Glutamatergic neuron (in vitro differentiated cells): ENCODE data around the gene TRAK1. TPM values are rescaled to one million over a fixed set of nuclear protein-coding genes. Genes with fewer than 3 reads are reported as not detected.

Source experiments
- DNase-seq: peaks from one replicate; pipeline ENCODE4 v3.0.0; 2022
- H3K27ac Mint-ChIP-seq: one replicate; pipeline ENCODE4 v1.8.0; 2020; ENCODE audit warnings: mild to moderate bottlenecking, mixed read lengths, inconsistent platforms; ENCODE audit not compliant: unreplicated experiment
- H3K27me3 Mint-ChIP-seq: one replicate; pipeline ENCODE4 v1.8.0; 2020; ENCODE audit warnings: mild to moderate bottlenecking, moderate library complexity, mixed read lengths, inconsistent platforms; ENCODE audit not compliant: unreplicated experiment
- H3K36me3 Mint-ChIP-seq: one replicate; pipeline ENCODE4 v1.8.0; 2020; ENCODE audit warnings: mild to moderate bottlenecking, mixed read lengths, inconsistent platforms; ENCODE audit not compliant: unreplicated experiment
- H3K4me1 Mint-ChIP-seq: one replicate; pipeline ENCODE4 v1.8.0; 2020; ENCODE audit warnings: mild to moderate bottlenecking, low read depth, mixed read lengths, inconsistent platforms; ENCODE audit not compliant: unreplicated experiment
- H3K4me3 Mint-ChIP-seq: one replicate; pipeline ENCODE4 v1.8.0; 2020; ENCODE audit warnings: mild to moderate bottlenecking, mixed read lengths, inconsistent platforms; ENCODE audit not compliant: unreplicated experiment
- H3K9me3 Mint-ChIP-seq: one replicate; pipeline ENCODE4 v1.8.0; 2020; ENCODE audit warnings: mild to moderate bottlenecking, moderate library complexity, mixed read lengths, inconsistent platforms; ENCODE audit not compliant: unreplicated experiment
- total RNA-seq: library from RNA; stranded (reverse); fragmentation: NEBNext Ultra II Directional; extraction: Animal tissue kit (Norgen Biotek cat#: 25700); gene quantifications from one replicate; pipeline ENCODE4 v1.2.1, GENCODE V29; 2021; ENCODE audit not compliant: unreplicated experiment
- TF ChIP-seq, protein P1 (sequence below): fragments of 200-600 bp; sonication (generic); IDR thresholded peaks from one replicate; pipeline ENCODE4 v1.5.0; 2021; ENCODE audit not compliant: partially characterized antibody, unreplicated experiment

Gene TRAK1
- total RNA-seq, 1 donor from 2014 or later, result 308 TPM

- TF ChIP-seq, protein P1, sequence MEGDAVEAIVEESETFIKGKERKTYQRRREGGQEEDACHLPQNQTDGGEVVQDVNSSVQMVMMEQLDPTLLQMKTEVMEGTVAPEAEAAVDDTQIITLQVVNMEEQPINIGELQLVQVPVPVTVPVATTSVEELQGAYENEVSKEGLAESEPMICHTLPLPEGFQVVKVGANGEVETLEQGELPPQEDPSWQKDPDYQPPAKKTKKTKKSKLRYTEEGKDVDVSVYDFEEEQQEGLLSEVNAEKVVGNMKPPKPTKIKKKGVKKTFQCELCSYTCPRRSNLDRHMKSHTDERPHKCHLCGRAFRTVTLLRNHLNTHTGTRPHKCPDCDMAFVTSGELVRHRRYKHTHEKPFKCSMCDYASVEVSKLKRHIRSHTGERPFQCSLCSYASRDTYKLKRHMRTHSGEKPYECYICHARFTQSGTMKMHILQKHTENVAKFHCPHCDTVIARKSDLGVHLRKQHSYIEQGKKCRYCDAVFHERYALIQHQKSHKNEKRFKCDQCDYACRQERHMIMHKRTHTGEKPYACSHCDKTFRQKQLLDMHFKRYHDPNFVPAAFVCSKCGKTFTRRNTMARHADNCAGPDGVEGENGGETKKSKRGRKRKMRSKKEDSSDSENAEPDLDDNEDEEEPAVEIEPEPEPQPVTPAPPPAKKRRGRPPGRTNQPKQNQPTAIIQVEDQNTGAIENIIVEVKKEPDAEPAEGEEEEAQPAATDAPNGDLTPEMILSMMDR, result no peak
- H3K4me3 Mint-ChIP-seq, result no peak overlapping the region
- peaks cover 30% of the 10 kb centered on the region for H3K9me3 Mint-ChIP-seq
- H3K36me3 Mint-ChIP-seq, result no peaks in the 10 kb centered on the region
- peaks cover 35% of the 10 kb centered on the region for H3K4me1 Mint-ChIP-seq
- no peak for DNase-seq
- peaks cover 11% of the 10 kb centered on the region for H3K27me3 Mint-ChIP-seq
- H3K27ac Mint-ChIP-seq, result no peak overlapping the region
Measured at GRCh38 chr3:42177801-42178150, 86.6 kb downstream of the TRAK1 start.

- Mint-ChIP-seq H3K9me3 (peaks cover 21% of the 10 kb centered on the region), H3K27ac (peak overlapping the region; percentile 64), H3K4me1 (peaks cover 32% of the 10 kb centered on the region), H3K4me3 (no peak overlapping the region), H3K27me3 (peaks cover 7% of the 10 kb centered on the region), H3K36me3 (no peaks in the 10 kb centered on the region)
- TF ChIP-seq, protein P1, result no peak
- DNase-seq, result no peak
Measured at GRCh38 chr3:42179110-42179725, 88.1 kb downstream of the TRAK1 start.

GRCh38 chr3:42180901-42181300, 89.7 kb downstream of the TRAK1 start:
- H3K27ac Mint-ChIP-seq, result no peak overlapping the region
- no peaks in the 10 kb centered on the region for H3K36me3 Mint-ChIP-seq
- DNase-seq, result no peak
- peaks cover 25% of the 10 kb centered on the region for H3K9me3 Mint-ChIP-seq
- H3K4me1 Mint-ChIP-seq, result peaks cover 24% of the 10 kb centered on the region
- no peak overlapping the region for H3K4me3 Mint-ChIP-seq
- TF ChIP-seq, protein P1, result no peak
- peaks cover 7% of the 10 kb centered on the region for H3K27me3 Mint-ChIP-seq

DNA sequence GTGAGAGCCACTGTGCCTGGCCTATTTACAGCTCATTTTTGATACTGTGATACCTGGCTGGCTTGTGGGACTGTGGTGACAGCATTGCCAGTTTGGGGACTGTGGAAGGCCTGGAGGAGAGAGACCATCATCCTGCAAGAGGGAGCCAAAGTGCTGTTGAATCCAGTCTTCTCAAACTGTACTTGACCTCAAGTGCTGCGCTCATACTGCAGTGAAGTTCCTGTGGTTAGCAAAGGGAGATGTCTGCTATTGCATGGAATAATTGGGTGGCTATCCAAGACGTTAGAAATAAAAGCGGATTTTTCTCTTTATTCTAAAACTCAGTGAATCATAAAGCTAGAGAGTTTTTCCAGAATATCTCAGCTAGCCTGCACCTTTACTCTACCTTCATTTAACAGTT, 91.4 kb downstream of the TRAK1 start:
- no peak for DNase-seq
- Mint-ChIP-seq H3K4me3 (no peak overlapping the region), H3K27me3 (peaks cover 10% of the 10 kb centered on the region), H3K36me3 (peaks cover 5% of the 10 kb centered on the region), H3K27ac (peak overlapping the region; percentile 12), H3K4me1 (peaks cover 25% of the 10 kb centered on the region), H3K9me3 (peaks cover 29% of the 10 kb centered on the region)
- TF ChIP-seq, protein P1, result no peak

DNA sequence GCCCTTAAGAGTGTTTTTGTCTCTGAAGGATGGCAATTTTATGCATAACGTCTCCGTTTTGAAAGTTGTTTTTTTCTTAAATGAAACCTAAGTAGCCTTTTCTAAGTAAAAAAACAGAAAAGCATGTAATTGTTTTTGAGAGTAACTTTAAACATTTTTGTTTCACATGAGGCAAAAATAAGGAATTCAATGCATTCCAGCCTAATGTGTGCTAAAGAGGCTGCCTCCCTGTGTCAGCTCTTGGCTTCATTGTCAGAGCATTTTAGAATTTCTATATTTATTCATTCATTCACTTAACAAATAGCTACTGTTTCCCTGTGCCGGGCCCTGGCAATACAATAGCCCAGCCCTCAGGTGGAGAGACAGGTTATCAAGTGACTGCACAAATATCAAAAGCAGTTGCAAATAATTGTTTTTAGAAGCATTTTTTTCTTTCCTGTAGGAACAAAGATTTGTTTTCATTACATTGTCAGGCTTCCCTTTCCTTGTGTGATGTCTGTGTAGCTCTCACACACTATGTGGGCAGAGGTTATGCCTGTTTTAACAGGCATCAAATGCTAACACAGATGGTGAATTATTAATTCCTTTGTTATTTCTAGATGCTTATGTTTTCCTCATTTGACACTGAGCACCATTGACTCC, 93.0 kb downstream of the TRAK1 start:
- H3K36me3 Mint-ChIP-seq, result peaks cover 5% of the 10 kb centered on the region
- no peak overlapping the region for H3K4me3 Mint-ChIP-seq
- peaks cover 22% of the 10 kb centered on the region for H3K4me1 Mint-ChIP-seq
- TF ChIP-seq, protein P1, result no peak
- DNase-seq, result no peak
- peak overlapping the region; percentile 80 for H3K27ac Mint-ChIP-seq
- H3K9me3 Mint-ChIP-seq, result peaks cover 34% of the 10 kb centered on the region
- H3K27me3 Mint-ChIP-seq, result peaks cover 10% of the 10 kb centered on the region
